ENCODE results near the gene SH3RF2. TPM values are rescaled to one million over a fixed set of nuclear protein-coding genes. Genes with fewer than 3 reads are reported as not detected.

SH3RF2 gene
- total and polyA plus RNA-seq, 4 donors = 1.0 to 10.5 (median 4.9) TPM

- peak; percentile 54 for DNase-seq (ENCODE audit: low spot score)
- H3K9me3 ChIP-seq (ENCODE audit: control insufficient read depth in 4 of 4, low read length in 3 of 4) = no peaks in the 10 kb centered on the region
- no peak overlapping the region for H3K9ac ChIP-seq (ENCODE audit: low read depth in 1 of 2, low read length in 2 of 2)
- WGBS = 61% methylated on average over 15 of the region's 15 CpGs
- H3K27ac ChIP-seq (ENCODE audit: low read depth in 1 of 2, low read length in 2 of 2) = no peak overlapping the region
- no peak overlapping the region for H3K4me3 ChIP-seq (ENCODE audit: low read depth in 1 of 3, low read length in 3 of 3)
- peaks cover 0 to 8% (median 1%) of the 10 kb centered on the region in 4 donors for H3K36me3 ChIP-seq (ENCODE audit: control insufficient read depth in 4 of 4, insufficient read depth in 3 of 4, low read depth in 1 of 4, low read length in 3 of 4)
- TF ChIP-seq RAD21 (IDR thresholded peaks at IDR 0.05) = peak; percentile 96 to 99
- no peak for TF ChIP-seq FOXA1 (IDR thresholded peaks at IDR 0.05)
- TF ChIP-seq CTCF (IDR thresholded peaks at IDR 0.05; ENCODE audit: low read depth, low read length, missing input control) = peak; percentile 70
- peaks cover 0 to 17% (median 3%) of the 10 kb centered on the region in 4 donors for H3K4me1 ChIP-seq (ENCODE audit: control insufficient read depth in 4 of 4, insufficient read depth in 4 of 4, low read length in 3 of 4)
- H3K27me3 ChIP-seq (ENCODE audit: control insufficient read depth in 4 of 4, insufficient read depth in 4 of 4, low read length in 3 of 4) = no peaks in the 10 kb centered on the region
These were observed 112.8 kb downstream of the SH3RF2 start for GRCh38 chr5:146048994-146049703.

GRCh38 chr5:146049704-146050026, 113.3 kb downstream of the SH3RF2 start:
- TF ChIP-seq TAF1 (conservative IDR thresholded peaks at IDR 0.05) (no peak), ATF3 (IDR thresholded peaks at IDR 0.05) (no peak), HNF4A (conservative IDR thresholded peaks at IDR 0.05) (no peak), FOXA2 (IDR thresholded peaks at IDR 0.05) (no peak), EGR1 (IDR thresholded peaks at IDR 0.05; ENCODE audit: low read depth in 2 of 2) (no peak), NR2F2 (IDR thresholded peaks at IDR 0.05) (no peak), CTCF (IDR thresholded peaks at IDR 0.05; ENCODE audit: low read depth, low read length, missing input control) (no peak), HNF4G (IDR thresholded peaks at IDR 0.05) (no peak)
- Histone ChIP-seq H3K36me3 (ENCODE audit: control insufficient read depth in 4 of 4, insufficient read depth in 3 of 4, low read depth in 1 of 4, low read length in 3 of 4) (peaks cover 0 to 8% (median 4%) of the 10 kb centered on the region in 4 donors), H3K9me3 (ENCODE audit: control insufficient read depth in 4 of 4, low read length in 3 of 4) (no peaks in the 10 kb centered on the region), H3K27me3 (ENCODE audit: control insufficient read depth in 4 of 4, insufficient read depth in 4 of 4, low read length in 3 of 4) (no peaks in the 10 kb centered on the region), H3K27ac (ENCODE audit: low read depth in 1 of 2, low read length in 2 of 2) (no peak overlapping the region), H3K9ac (ENCODE audit: low read depth in 1 of 2, low read length in 2 of 2) (no peak overlapping the region), H3K4me1 (ENCODE audit: control insufficient read depth in 4 of 4, insufficient read depth in 4 of 4, low read length in 3 of 4) (peaks cover 0 to 17% (median 3%) of the 10 kb centered on the region in 4 donors), H3K4me3 (ENCODE audit: low read depth in 1 of 3, low read length in 3 of 3) (no peak overlapping the region)
- WGBS = 76% methylated on average over 3 of the region's 3 CpGs
- DNase-seq (ENCODE audit: low spot score) = no peak

GRCh38 chr5:146050086-146050485, 113.7 kb downstream of the SH3RF2 start:
- DNase-seq (ENCODE audit: low spot score) = no peak
- 93% methylated on average over 5 of the region's 5 CpGs for WGBS
- H3K27me3 ChIP-seq (ENCODE audit: control insufficient read depth in 4 of 4, insufficient read depth in 4 of 4, low read length in 3 of 4) = no peaks in the 10 kb centered on the region
- H3K27ac ChIP-seq (ENCODE audit: low read depth in 1 of 2, low read length in 2 of 2) = no peak overlapping the region
- H3K9me3 ChIP-seq (ENCODE audit: control insufficient read depth in 4 of 4, low read length in 3 of 4) = no peaks in the 10 kb centered on the region
- H3K4me1 ChIP-seq (ENCODE audit: control insufficient read depth in 4 of 4, insufficient read depth in 4 of 4, low read length in 3 of 4) = peaks cover 0 to 17% (median 3%) of the 10 kb centered on the region in 4 donors
- H3K36me3 ChIP-seq (ENCODE audit: control insufficient read depth in 4 of 4, insufficient read depth in 3 of 4, low read depth in 1 of 4, low read length in 3 of 4) = peaks cover 0 to 8% (median 4%) of the 10 kb centered on the region in 4 donors
- no peak overlapping the region for H3K4me3 ChIP-seq (ENCODE audit: low read depth in 1 of 3, low read length in 3 of 3)
- H3K9ac ChIP-seq (ENCODE audit: low read depth in 1 of 2, low read length in 2 of 2) = no peak overlapping the region
- no peak for TF ChIP-seq RXRA (IDR thresholded peaks at IDR 0.05)
- TF ChIP-seq ZBTB33 (IDR thresholded peaks at IDR 0.05) = no peak
- TF ChIP-seq GABPA (IDR thresholded peaks at IDR 0.05 in 1 of 2, conservative IDR thresholded peaks at IDR 0.05 in 1 of 2) = no peak
- no peak for TF ChIP-seq NR2F2 (IDR thresholded peaks at IDR 0.05)
- TF ChIP-seq HNF4A (conservative IDR thresholded peaks at IDR 0.05) = no peak
- TF ChIP-seq RAD21 (IDR thresholded peaks at IDR 0.05) = no peak
- TF ChIP-seq REST (IDR thresholded peaks at IDR 0.05) = no peak
- no peak for TF ChIP-seq CTCF (IDR thresholded peaks at IDR 0.05; ENCODE audit: low read depth, low read length, missing input control)

Measured in liver (tissue), 9 donors.